Mammary epithelial cell (primary cell): Measurements from ENCODE around the gene GLYATL3.

ENCODE experiments used
- EZH2 ChIP-seq: IDR thresholded peaks from 2 replicates; pipeline ENCODE4 v1.6.1; 2012; ENCODE audit warnings: low read length, inconsistent platforms, borderline replicate concordance
- TF ChIP-seq, protein P1 (sequence below), 2 donors: IDR thresholded peaks in 1 of 2; conservative IDR thresholded peaks in 1 of 2; 2 replicates each; pipeline ENCODE4 v1.5.1; 2011 to 2012; ENCODE audit warnings: inconsistent platforms in 2 of 2, low read length in 2 of 2, mild to moderate bottlenecking in 2 of 2, control low read depth in 1 of 2, low read depth in 1 of 2; ENCODE audit not compliant: insufficient read depth in 1 of 2; ENCODE audit errors: extremely low read depth in 1 of 2

DNA sequence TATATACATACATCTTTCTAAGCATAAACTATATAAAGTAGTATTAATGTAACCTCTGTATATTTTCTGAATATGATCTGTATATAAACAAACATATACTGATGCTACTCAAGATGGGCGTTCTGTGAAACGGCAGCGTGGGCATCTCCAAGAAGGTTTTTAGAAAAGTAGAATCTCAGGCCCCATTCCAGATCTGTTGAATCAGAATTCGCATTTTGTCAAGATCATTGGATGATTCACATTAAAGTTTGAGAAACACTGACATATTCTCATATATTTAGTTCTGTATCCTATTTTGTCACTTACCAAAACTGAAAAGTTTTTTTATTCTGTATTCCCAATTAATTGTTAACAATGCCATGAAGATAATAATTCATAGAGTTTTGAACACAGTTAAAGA is 56.2 kb downstream of the GLYATL3 start:
- TF ChIP-seq EZH2: no peak
- TF ChIP-seq, protein P1, sequence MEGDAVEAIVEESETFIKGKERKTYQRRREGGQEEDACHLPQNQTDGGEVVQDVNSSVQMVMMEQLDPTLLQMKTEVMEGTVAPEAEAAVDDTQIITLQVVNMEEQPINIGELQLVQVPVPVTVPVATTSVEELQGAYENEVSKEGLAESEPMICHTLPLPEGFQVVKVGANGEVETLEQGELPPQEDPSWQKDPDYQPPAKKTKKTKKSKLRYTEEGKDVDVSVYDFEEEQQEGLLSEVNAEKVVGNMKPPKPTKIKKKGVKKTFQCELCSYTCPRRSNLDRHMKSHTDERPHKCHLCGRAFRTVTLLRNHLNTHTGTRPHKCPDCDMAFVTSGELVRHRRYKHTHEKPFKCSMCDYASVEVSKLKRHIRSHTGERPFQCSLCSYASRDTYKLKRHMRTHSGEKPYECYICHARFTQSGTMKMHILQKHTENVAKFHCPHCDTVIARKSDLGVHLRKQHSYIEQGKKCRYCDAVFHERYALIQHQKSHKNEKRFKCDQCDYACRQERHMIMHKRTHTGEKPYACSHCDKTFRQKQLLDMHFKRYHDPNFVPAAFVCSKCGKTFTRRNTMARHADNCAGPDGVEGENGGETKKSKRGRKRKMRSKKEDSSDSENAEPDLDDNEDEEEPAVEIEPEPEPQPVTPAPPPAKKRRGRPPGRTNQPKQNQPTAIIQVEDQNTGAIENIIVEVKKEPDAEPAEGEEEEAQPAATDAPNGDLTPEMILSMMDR (conservative IDR thresholded peaks at IDR 0.05 in 1 of 2, IDR thresholded peaks at IDR 0.05 in 1 of 2; ENCODE audit: extremely low read depth in 1 of 2, insufficient read depth in 1 of 2, low read depth in 1 of 2, low read length in 2 of 2): no peak
